HT1080 (cell line): Measurements from ENCODE around the gene TEKTIP1. TPM values are rescaled to one million over a fixed set of nuclear protein-coding genes. Genes with fewer than 3 reads are reported as not detected.
"Not testable (repeated sequence)": the region's sequence is repeated elsewhere in the genome, so short reads cannot be mapped to it uniquely, and the experiment has no call there.

Experiments
- DNase-seq: peaks from one replicate; pipeline ENCODE4 v3.0.0-alpha.2; 2015; ENCODE audit warnings: low read depth
- total RNA-seq: library from RNA; depleted of rRNA; stranded (reverse); fragments of >200 nt; shearing (Covaris generic); gene quantifications from 2 replicates; pipeline ENCODE4 v1.2.3, GENCODE V29; 2014

The TEKTIP1 gene
- total RNA-seq, 1 experiment from 2014 or later: not detected

- DNase-seq: no peak
Measured at GRCh38 chr19:3507371-3508120, 31.4 kb upstream of the TEKTIP1 start.

- DNase-seq: not testable (repeated sequence)
Measured at GRCh38 chr19:3508121-3508661, 30.8 kb upstream of the TEKTIP1 start.

- peak; percentile 24 for DNase-seq
Measured at GRCh38 chr19:3508771-3509535, 30.0 kb upstream of the TEKTIP1 start.

- peak; percentile 69 for DNase-seq
Measured at GRCh38 chr19:3509566-3509989, 29.4 kb upstream of the TEKTIP1 start.

GRCh38 chr19:3510727-3511126, 28.2 kb upstream of the TEKTIP1 start:
- DNase-seq: no peak

- DNase-seq: no peak
Measured at GRCh38 chr19:3511506-3512251, 27.3 kb upstream of the TEKTIP1 start.

GRCh38 chr19:3512562-3513228, 26.3 kb upstream of the TEKTIP1 start:
- no peak for DNase-seq

GRCh38 chr19:3513229-3514140, 25.5 kb upstream of the TEKTIP1 start:
- no peak for DNase-seq

- no peak for DNase-seq
Measured at GRCh38 chr19:3514930-3515329, 24.0 kb upstream of the TEKTIP1 start.

GRCh38 chr19:3515891-3516422, 23.0 kb upstream of the TEKTIP1 start:
- DNase-seq: no peak

GRCh38 chr19:3516675-3517207, 22.2 kb upstream of the TEKTIP1 start:
- no peak for DNase-seq

GRCh38 chr19:3517638-3518037, 21.3 kb upstream of the TEKTIP1 start:
- no peak for DNase-seq

- no peak for DNase-seq
Measured at GRCh38 chr19:3518255-3518654, 20.7 kb upstream of the TEKTIP1 start.

GRCh38 chr19:3518659-3519058, 20.3 kb upstream of the TEKTIP1 start:
- no peak for DNase-seq

- DNase-seq: no peak
Measured at GRCh38 chr19:3519126-3519525, 19.8 kb upstream of the TEKTIP1 start.

- no peak for DNase-seq
Measured at GRCh38 chr19:3520166-3521103, 18.5 kb upstream of the TEKTIP1 start.

GRCh38 chr19:3521104-3521445, 17.9 kb upstream of the TEKTIP1 start:
- no peak for DNase-seq
